ENCODE measurements around the gene MED9.

The MED9 gene

DNA sequence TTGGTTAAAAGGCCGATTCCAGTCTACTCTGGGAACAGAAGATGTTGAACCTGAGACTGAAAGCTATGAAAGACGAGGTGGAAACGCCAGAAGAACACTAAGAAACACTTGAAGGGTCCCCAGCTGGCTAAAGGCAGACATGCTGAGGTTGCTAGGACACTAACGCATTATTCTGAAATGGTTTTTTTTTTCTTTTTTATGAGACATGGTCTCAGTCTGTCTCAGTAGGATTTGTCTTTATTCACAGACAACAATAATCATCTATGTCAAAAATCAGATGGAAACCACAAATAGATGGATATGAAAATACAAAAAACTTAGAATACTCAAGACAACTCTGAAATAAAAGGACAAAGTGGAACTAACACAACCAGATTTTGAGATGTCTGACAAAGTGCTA is 54.4 kb downstream of the MED9 start:
- Histone ChIP-seq H3K27ac (ENCODE audit: extremely low read depth, low read depth, low read length) (no peak overlapping the region), H3K9me3 (ENCODE audit: control insufficient read depth, insufficient read depth, low read depth, low read length) (0 out of 2 replicates have a peak, but pooled peaks cover 3% of the 10 kb centered on the region), H3K4me1 (ENCODE audit: control insufficient read depth, insufficient read depth, low read length) (no peaks in the 10 kb centered on the region), H3K4me3 (ENCODE audit: low read depth, low read length) (no peak overlapping the region), H3K36me3 (ENCODE audit: control insufficient read depth in 2 of 2, insufficient read depth in 1 of 2, low read length in 2 of 2) (no peaks in the 10 kb centered on the region; a peak in 1 of 3 replicates)
- POLR2A ChIA-PET = no interaction called here
- CTCF ChIA-PET = interaction anchor here (0.6 to 1.4 kb wide), 2 partner anchors 175 to 560 kb away, joined by 4 read pairs; no protein-coding TSS in a partner anchor
- TF ChIP-seq ZNF175 (tag by site-specific recombination; IDR thresholded peaks at IDR 0.05) (no peak), ZNF155 (tag by site-specific recombination; IDR thresholded peaks at IDR 0.05) (no peak), ZNF837 (tag by site-specific recombination; IDR thresholded peaks at IDR 0.05) (no peak), ZNF121 (tag by site-specific recombination; IDR thresholded peaks at IDR 0.05) (no peak), ZNF670 (tag by site-specific recombination; IDR thresholded peaks at IDR 0.05; ENCODE audit: low read depth) (no peak), GLIS2 (tag by site-specific recombination; IDR thresholded peaks at IDR 0.05) (no peak), ZBTB7A (tag by site-specific recombination; IDR thresholded peaks at IDR 0.05; ENCODE audit: low read depth) (no peak), ZNF266 (tag by site-specific recombination; IDR thresholded peaks at IDR 0.05; ENCODE audit: low read depth) (no peak), ZNF114 (tag by site-specific recombination; IDR thresholded peaks at IDR 0.05) (no peak), KLF7 (tag by site-specific recombination; IDR thresholded peaks at IDR 0.05; ENCODE audit: borderline replicate concordance) (no peak), SCRT2 (tag by site-specific recombination; IDR thresholded peaks at IDR 0.05) (no peak), ZBTB21 (tag by site-specific recombination; IDR thresholded peaks at IDR 0.05) (no peak)
- TF ChIP-seq, protein P1, sequence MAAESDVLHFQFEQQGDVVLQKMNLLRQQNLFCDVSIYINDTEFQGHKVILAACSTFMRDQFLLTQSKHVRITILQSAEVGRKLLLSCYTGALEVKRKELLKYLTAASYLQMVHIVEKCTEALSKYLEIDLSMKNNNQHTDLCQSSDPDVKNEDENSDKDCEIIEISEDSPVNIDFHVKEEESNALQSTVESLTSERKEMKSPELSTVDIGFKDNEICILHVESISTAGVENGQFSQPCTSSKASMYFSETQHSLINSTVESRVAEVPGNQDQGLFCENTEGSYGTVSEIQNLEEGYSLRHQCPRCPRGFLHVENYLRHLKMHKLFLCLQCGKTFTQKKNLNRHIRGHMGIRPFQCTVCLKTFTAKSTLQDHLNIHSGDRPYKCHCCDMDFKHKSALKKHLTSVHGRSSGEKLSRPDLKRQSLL (tag by site-specific recombination; IDR thresholded peaks at IDR 0.05) = no peak

DNA sequence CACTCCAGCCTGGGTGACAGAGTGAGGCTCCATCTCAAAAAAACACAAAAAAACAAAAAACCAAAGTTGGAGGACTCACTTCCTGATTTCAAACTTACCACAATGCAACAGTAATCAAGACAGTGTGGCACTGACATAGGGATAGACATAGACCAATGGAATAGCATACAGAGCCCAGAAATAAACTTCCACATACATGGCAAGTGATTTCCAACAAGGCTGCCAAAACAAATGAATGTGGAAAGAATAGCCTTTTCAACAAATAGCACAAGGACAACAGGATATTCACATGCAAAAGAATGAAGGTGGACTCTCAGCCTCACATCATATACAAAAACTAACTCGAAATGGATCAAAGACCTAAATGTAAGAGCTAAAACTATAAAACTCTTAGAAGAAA is 56.2 kb downstream of the MED9 start:
- Histone ChIP-seq H3K36me3 (ENCODE audit: control insufficient read depth in 2 of 2, insufficient read depth in 1 of 2, low read length in 2 of 2) (no peaks in the 10 kb centered on the region; a peak in 1 of 3 replicates), H3K4me3 (ENCODE audit: low read depth, low read length) (no peak overlapping the region), H3K4me1 (ENCODE audit: control insufficient read depth, insufficient read depth, low read length) (peaks cover under 1% of the 10 kb centered on the region), H3K9me3 (ENCODE audit: control insufficient read depth, insufficient read depth, low read depth, low read length) (0 out of 2 replicates have a peak, but pooled peaks cover 3% of the 10 kb centered on the region), H3K27ac (ENCODE audit: extremely low read depth, low read depth, low read length) (no peak overlapping the region)
- TF ChIP-seq ZNF248 (tag by site-specific recombination; IDR thresholded peaks at IDR 0.05) = no peak
- no peak for TF ChIP-seq ZNF292 (tag by site-specific recombination; IDR thresholded peaks at IDR 0.05; ENCODE audit: borderline replicate concordance, low read depth)
- no peak for TF ChIP-seq ZNF112 (tag by site-specific recombination; IDR thresholded peaks at IDR 0.05)
- no peak for TF ChIP-seq ZNF157 (tag by site-specific recombination; IDR thresholded peaks at IDR 0.05)
- no peak for TF ChIP-seq ZNF221 (tag by site-specific recombination; IDR thresholded peaks at IDR 0.05; ENCODE audit: borderline replicate concordance)
- TF ChIP-seq ZNF169 (tag by site-specific recombination; IDR thresholded peaks at IDR 0.05) = no peak
- TF ChIP-seq, protein P2, sequence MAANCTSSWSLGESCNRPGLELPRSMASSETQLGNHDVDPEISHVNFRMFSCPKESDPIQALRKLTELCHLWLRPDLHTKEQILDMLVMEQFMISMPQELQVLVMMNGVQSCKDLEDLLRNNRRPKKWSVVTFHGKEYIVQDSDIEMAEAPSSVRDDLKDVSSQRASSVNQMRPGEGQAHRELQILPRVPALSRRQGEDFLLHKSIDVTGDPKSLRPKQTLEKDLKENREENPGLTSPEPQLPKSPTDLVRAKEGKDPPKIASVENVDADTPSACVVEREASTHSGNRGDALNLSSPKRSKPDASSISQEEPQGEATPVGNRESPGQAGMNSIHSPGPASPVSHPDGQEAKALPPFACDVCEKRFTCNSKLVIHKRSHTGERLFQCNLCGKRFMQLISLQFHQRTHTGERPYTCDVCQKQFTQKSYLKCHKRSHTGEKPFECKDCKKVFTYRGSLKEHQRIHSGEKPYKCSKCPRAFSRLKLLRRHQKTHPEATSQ (tag by site-specific recombination; IDR thresholded peaks at IDR 0.05) = no peak
- no peak for TF ChIP-seq YY2 (tag by site-specific recombination; IDR thresholded peaks at IDR 0.05)
- TF ChIP-seq ZNF544 (tag by site-specific recombination; IDR thresholded peaks at IDR 0.05) = no peak
- TF ChIP-seq, protein P3, sequence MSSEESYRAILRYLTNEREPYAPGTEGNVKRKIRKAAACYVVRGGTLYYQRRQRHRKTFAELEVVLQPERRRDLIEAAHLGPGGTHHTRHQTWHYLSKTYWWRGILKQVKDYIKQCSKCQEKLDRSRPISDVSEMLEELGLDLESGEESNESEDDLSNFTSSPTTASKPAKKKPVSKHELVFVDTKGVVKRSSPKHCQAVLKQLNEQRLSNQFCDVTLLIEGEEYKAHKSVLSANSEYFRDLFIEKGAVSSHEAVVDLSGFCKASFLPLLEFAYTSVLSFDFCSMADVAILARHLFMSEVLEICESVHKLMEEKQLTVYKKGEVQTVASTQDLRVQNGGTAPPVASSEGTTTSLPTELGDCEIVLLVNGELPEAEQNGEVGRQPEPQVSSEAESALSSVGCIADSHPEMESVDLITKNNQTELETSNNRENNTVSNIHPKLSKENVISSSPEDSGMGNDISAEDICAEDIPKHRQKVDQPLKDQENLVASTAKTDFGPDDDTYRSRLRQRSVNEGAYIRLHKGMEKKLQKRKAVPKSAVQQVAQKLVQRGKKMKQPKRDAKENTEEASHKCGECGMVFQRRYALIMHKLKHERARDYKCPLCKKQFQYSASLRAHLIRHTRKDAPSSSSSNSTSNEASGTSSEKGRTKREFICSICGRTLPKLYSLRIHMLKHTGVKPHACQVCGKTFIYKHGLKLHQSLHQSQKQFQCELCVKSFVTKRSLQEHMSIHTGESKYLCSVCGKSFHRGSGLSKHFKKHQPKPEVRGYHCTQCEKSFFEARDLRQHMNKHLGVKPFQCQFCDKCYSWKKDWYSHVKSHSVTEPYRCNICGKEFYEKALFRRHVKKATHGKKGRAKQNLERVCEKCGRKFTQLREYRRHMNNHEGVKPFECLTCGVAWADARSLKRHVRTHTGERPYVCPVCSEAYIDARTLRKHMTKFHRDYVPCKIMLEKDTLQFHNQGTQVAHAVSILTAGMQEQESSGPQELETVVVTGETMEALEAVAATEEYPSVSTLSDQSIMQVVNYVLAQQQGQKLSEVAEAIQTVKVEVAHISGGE (tag by site-specific recombination; conservative IDR thresholded peaks at IDR 0.05; ENCODE audit: low read depth) = no peak
- TF ChIP-seq, protein P4, sequence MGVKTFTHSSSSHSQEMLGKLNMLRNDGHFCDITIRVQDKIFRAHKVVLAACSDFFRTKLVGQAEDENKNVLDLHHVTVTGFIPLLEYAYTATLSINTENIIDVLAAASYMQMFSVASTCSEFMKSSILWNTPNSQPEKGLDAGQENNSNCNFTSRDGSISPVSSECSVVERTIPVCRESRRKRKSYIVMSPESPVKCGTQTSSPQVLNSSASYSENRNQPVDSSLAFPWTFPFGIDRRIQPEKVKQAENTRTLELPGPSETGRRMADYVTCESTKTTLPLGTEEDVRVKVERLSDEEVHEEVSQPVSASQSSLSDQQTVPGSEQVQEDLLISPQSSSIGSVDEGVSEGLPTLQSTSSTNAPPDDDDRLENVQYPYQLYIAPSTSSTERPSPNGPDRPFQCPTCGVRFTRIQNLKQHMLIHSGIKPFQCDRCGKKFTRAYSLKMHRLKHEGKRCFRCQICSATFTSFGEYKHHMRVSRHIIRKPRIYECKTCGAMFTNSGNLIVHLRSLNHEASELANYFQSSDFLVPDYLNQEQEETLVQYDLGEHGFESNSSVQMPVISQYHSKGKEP (tag by site-specific recombination; IDR thresholded peaks at IDR 0.05) = no peak
- no peak for TF ChIP-seq ZNF394 (tag by site-specific recombination; IDR thresholded peaks at IDR 0.05; ENCODE audit: borderline replicate concordance)
- ChIA-PET CTCF (interaction anchor here (0.6 to 1.2 kb wide), 3 partner anchors 8 to 12 kb away, joined by 3 to 4 read pairs (median 3); no protein-coding TSS in a partner anchor), POLR2A (interaction anchor here (2.7 kb wide), 1 partner anchor 37 kb away, joined by 8 read pairs; the partner anchor contains the start of gene RASD1)
